ENCODE data around the gene OTX1. TPM values are rescaled to one million over a fixed set of nuclear protein-coding genes. Genes with fewer than 3 reads are reported as not detected.

OTX1 gene
- total RNA-seq, 1 donor from 2014 or later: not detected

- no peak for TF ChIP-seq CTCF (IDR thresholded peaks at IDR 0.05; ENCODE audit: insufficient read depth, low read length, poor library complexity, severe bottlenecking)
- Histone ChIP-seq H3K4me3 (ENCODE audit: low read depth, low read length) (no peak overlapping the region), H3K27me3 (ENCODE audit: control insufficient read depth, insufficient read depth, low read length) (peaks cover 96% of the 10 kb centered on the region), H3K36me3 (ENCODE audit: control insufficient read depth, insufficient read depth, low read length) (no peaks in the 10 kb centered on the region)
- DNase-seq (ENCODE audit: low read depth): no peak
These were observed 4.2 kb downstream of the OTX1 start for GRCh38 chr2:63054841-63055225.

- H3K36me3 ChIP-seq (ENCODE audit: control insufficient read depth, insufficient read depth, low read length): no peaks in the 10 kb centered on the region
- TF ChIP-seq CTCF (IDR thresholded peaks at IDR 0.05; ENCODE audit: insufficient read depth, low read length, poor library complexity, severe bottlenecking): no peak
- H3K27me3 ChIP-seq (ENCODE audit: control insufficient read depth, insufficient read depth, low read length): peaks cover 94% of the 10 kb centered on the region
- no peak for DNase-seq (ENCODE audit: low read depth)
- no peak overlapping the region for H3K4me3 ChIP-seq (ENCODE audit: low read depth, low read length)
These were observed 4.8 kb downstream of the OTX1 start for GRCh38 chr2:63055226-63056106.

DNA sequence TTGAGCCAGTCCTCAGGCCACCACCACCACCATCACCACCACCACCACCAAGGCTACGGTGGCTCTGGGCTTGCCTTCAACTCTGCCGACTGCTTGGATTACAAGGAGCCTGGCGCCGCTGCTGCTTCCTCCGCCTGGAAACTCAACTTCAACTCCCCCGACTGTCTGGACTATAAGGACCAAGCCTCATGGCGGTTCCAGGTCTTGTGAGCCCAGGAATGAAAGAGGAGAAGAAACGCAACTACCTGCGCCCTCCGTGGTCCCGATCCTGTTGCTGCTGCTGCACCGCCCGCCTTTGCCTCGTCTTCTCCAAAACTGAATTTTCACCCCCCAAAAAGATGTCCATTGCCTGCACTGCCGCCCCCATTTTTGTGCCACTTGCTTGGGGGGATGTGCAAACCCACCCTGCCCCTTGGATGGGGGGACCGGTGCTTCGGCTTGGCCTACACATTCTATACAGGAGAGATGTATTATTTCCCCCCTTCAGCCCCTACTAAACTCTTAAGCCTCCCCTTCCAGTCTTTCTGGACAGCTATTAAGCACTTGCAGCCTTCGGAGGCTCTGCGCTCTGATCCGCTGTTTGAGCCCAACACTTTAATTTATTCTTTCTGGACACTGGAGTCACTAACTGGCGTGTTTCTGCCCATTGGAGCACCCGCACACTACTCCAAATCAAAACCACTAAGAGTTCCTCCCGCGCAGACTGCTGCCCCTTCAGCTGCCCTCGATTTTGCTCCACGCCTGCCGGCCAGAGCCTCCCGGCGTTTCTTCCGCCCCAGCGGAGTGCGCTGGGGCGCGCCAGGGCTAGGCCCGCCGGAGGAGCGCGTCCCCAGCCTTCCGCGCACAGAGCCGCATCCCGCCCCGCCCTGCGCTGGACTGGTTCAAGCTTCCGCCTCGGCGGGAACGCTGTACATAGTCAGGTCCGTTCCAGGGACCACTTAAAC, 5.7 kb downstream of the OTX1 start:
- H3K27me3 ChIP-seq (ENCODE audit: control insufficient read depth, insufficient read depth, low read length): peaks cover 86% of the 10 kb centered on the region
- no peak for TF ChIP-seq CTCF (IDR thresholded peaks at IDR 0.05; ENCODE audit: insufficient read depth, low read length, poor library complexity, severe bottlenecking)
- H3K4me3 ChIP-seq (ENCODE audit: low read depth, low read length): no peak overlapping the region
- no peaks in the 10 kb centered on the region for H3K36me3 ChIP-seq (ENCODE audit: control insufficient read depth, insufficient read depth, low read length)
- no peak for DNase-seq (ENCODE audit: low read depth)

GRCh38 chr2:63057249-63058143, 6.9 kb downstream of the OTX1 start:
- H3K4me3 ChIP-seq (ENCODE audit: low read depth, low read length): no peak overlapping the region

More at GRCh38 chr2:63057249-63058143, 6.9 kb downstream of the OTX1 start:
- DNase-seq (ENCODE audit: low read depth): no peak
- H3K36me3 ChIP-seq (ENCODE audit: control insufficient read depth, insufficient read depth, low read length): no peaks in the 10 kb centered on the region
- peaks cover 75% of the 10 kb centered on the region for H3K27me3 ChIP-seq (ENCODE audit: control insufficient read depth, insufficient read depth, low read length)
- TF ChIP-seq CTCF (IDR thresholded peaks at IDR 0.05; ENCODE audit: insufficient read depth, low read length, poor library complexity, severe bottlenecking): no peak

Measured in kidney epithelial cell (primary cell).